Measurements from ENCODE around the gene WHRN. TPM values are rescaled to one million over a fixed set of nuclear protein-coding genes. Genes with fewer than 3 reads are reported as not detected.
A peak's percentile ranks its signal among the peaks of the same experiment; 100 is the strongest.

The WHRN gene
- total RNA-seq, 1 donor from 2014 or later: 0.80 TPM

DNA sequence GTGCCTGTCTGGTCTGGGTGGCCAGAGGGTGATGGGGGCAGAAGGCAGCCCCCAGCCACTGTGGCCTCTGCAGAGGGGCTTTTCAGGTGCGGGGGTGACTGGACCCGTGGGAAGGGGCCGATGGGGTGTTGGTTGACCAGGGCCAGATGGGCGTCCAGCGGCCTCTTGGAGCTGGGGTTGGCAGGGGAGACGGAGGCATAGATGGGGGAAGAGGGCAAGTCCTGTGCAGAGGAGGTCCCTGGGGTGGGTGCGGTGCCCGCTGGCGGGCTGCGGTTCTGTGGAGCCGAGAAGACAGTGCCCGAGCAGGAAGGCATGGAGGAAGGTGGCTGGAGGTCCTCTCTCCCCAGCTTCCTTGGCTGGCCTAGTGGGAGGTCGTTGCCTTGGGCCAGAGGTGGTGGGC lies 98.8 kb downstream of the WHRN start:
- DNase-seq: no peak
- no peak for TF ChIP-seq CTCF (IDR thresholded peaks at IDR 0.05; ENCODE audit: borderline replicate concordance)
- Histone ChIP-seq H3K4me1 (no peaks in the 10 kb centered on the region), H3K27ac (replicated peaks) (no peak overlapping the region), H3K4me3 (no peak overlapping the region), H3K36me3 (no peaks in the 10 kb centered on the region), H3K27me3 (ENCODE audit: low read depth) (peaks cover 20% of the 10 kb centered on the region), H3K9me3 (replicated peaks) (no peaks in the 10 kb centered on the region)
- intact Hi-C loops (cut with micrococcal nuclease): loop anchor here (5.0 kb wide), 2 partner anchors 246 to 606 kb away; no protein-coding TSS in a partner anchor

GRCh38 chr9:114405294-114406034 lies 99.8 kb downstream of the WHRN start:
- Histone ChIP-seq H3K9me3 (replicated peaks) (no peaks in the 10 kb centered on the region), H3K27me3 (ENCODE audit: low read depth) (peaks cover 12% of the 10 kb centered on the region), H3K27ac (replicated peaks) (no peak overlapping the region), H3K36me3 (no peaks in the 10 kb centered on the region), H3K4me3 (no peak overlapping the region), H3K4me1 (no peaks in the 10 kb centered on the region)
- DNase-seq: peak; percentile 65
- peak; percentile 92 for TF ChIP-seq CTCF (IDR thresholded peaks at IDR 0.05; ENCODE audit: borderline replicate concordance)
- intact Hi-C loops (cut with micrococcal nuclease): loop anchor here (5.0 kb wide), 2 partner anchors 247 to 607 kb away; no protein-coding TSS in a partner anchor

GRCh38 chr9:114404531-114404930 lies 100.7 kb downstream of the WHRN start:
- H3K36me3 ChIP-seq: no peaks in the 10 kb centered on the region
- peaks cover 12% of the 10 kb centered on the region for H3K27me3 ChIP-seq (ENCODE audit: low read depth)
- no peaks in the 10 kb centered on the region for H3K4me1 ChIP-seq
- no peak overlapping the region for H3K4me3 ChIP-seq
- no peak for TF ChIP-seq CTCF (IDR thresholded peaks at IDR 0.05; ENCODE audit: borderline replicate concordance)
- DNase-seq: no peak
- H3K9me3 ChIP-seq (replicated peaks): no peaks in the 10 kb centered on the region
- H3K27ac ChIP-seq (replicated peaks): no peak overlapping the region
- intact Hi-C loops (cut with micrococcal nuclease): no loop called here

DNA sequence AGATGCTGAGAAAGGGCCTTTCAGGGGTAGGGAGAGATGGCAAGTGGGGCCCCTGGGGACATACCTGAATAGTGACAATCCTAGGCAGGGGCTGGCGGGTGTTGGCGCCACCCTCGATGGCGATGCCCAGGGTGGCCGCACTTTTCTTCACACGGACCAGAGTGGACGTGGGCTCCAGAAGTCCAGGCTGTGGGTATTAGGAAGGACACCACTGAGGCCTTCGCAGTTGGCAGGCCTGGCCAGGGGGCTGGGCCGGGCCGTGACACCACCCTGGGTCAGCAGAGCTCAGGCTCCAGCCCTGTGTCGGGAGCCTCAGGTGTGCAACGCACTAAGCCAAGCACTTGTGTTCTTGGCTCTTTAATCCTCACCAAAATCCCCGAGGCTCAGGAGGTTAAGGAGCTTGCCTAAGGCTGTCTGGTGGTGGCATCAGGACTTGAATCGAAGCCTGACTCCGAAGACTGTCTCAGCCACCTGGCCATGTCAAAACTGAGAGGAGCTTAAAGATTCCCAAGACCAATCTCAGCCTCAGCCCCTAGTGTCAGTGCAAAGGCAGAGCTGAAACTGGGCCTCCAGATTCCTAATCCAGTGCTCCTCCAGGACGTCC lies 102.0 kb downstream of the WHRN start:
- no peak for TF ChIP-seq CTCF (IDR thresholded peaks at IDR 0.05; ENCODE audit: borderline replicate concordance)
- Histone ChIP-seq H3K27me3 (ENCODE audit: low read depth) (peaks cover 12% of the 10 kb centered on the region), H3K4me1 (peaks cover 4% of the 10 kb centered on the region), H3K9me3 (replicated peaks) (no peaks in the 10 kb centered on the region), H3K36me3 (no peaks in the 10 kb centered on the region), H3K4me3 (no peak overlapping the region), H3K27ac (replicated peaks) (no peak overlapping the region)
- intact Hi-C loops (cut with micrococcal nuclease): no loop called here
- DNase-seq: no peak

DNA sequence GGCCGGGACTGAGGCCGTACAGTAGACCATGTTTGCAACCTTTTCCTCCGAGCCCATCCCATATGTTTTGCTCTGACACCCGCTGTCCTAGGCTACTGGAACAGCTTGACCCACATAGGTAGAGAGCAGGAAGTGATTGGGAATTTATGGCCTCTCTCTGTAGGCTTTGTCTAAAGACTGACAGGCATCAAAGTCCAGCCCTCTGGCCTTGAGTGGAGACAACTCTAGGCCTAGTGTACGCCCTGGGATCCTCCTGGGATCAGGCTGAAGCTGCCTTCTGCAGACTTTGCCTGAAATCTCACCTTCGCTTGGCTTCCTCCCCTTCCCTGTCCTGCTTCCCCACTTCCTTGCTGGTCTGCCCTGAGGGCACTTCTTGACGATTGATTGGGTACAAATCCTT lies 103.9 kb downstream of the WHRN start:
- DNase-seq: no peak
- no peak overlapping the region for H3K27ac ChIP-seq (replicated peaks)
- H3K36me3 ChIP-seq: no peaks in the 10 kb centered on the region
- no peaks in the 10 kb centered on the region for H3K9me3 ChIP-seq (replicated peaks)
- no peak overlapping the region for H3K4me3 ChIP-seq
- TF ChIP-seq CTCF (IDR thresholded peaks at IDR 0.05; ENCODE audit: borderline replicate concordance): no peak
- H3K4me1 ChIP-seq: peaks cover 18% of the 10 kb centered on the region
- intact Hi-C loops (cut with micrococcal nuclease): no loop called here
- H3K27me3 ChIP-seq (ENCODE audit: low read depth): peaks cover 7% of the 10 kb centered on the region
